GM18873 (cell line): ENCODE data around the gene ATP1A1.

ENCODE experiments used
- ATAC-seq: cut with Tn5 transposase; IDR thresholded peaks from one replicate; pipeline ENCODE4 v1.9.1; 2021; ENCODE audit warnings: mild to moderate bottlenecking, moderate library complexity, moderate number of reproducible peaks; ENCODE audit not compliant: unreplicated experiment, low FRiP score

ATP1A1 gene

GRCh38 chr1:116387551-116387950 is 14.5 kb downstream of the ATP1A1 start:
- ATAC-seq: no peak

GRCh38 chr1:116388122-116388521 is 15.1 kb downstream of the ATP1A1 start:
- no peak for ATAC-seq

- no peak for ATAC-seq
These were observed 16.0 kb downstream of the ATP1A1 start for GRCh38 chr1:116389013-116389412.

- ATAC-seq: no peak
These were observed 16.6 kb downstream of the ATP1A1 start for GRCh38 chr1:116389686-116390085.

- ATAC-seq: no peak
These were observed 17.2 kb downstream of the ATP1A1 start for GRCh38 chr1:116390195-116390594.

- ATAC-seq: no peak
These were observed 18.1 kb downstream of the ATP1A1 start for GRCh38 chr1:116391185-116391584.

- ATAC-seq: no peak
These were observed 19.8 kb downstream of the ATP1A1 start for GRCh38 chr1:116392717-116393404.

- no peak for ATAC-seq
These were observed 20.7 kb downstream of the ATP1A1 start for GRCh38 chr1:116393792-116394191.

GRCh38 chr1:116394270-116394669 is 21.2 kb downstream of the ATP1A1 start:
- ATAC-seq: no peak

- no peak for ATAC-seq
These were observed 23.7 kb downstream of the ATP1A1 start for GRCh38 chr1:116396769-116397168.

- no peak for ATAC-seq
These were observed 24.7 kb downstream of the ATP1A1 start for GRCh38 chr1:116397728-116398127.

GRCh38 chr1:116400780-116401179 is 27.7 kb downstream of the ATP1A1 start:
- ATAC-seq: no peak

- ATAC-seq: no peak
These were observed 28.7 kb downstream of the ATP1A1 start for GRCh38 chr1:116401646-116402176.

GRCh38 chr1:116402333-116402732 is 29.3 kb downstream of the ATP1A1 start:
- ATAC-seq: no peak

- ATAC-seq: no peak
These were observed 30.6 kb downstream of the ATP1A1 start for GRCh38 chr1:116403496-116404136.

- ATAC-seq: no peak
These were observed 31.7 kb downstream of the ATP1A1 start for GRCh38 chr1:116404699-116405098.

- no peak for ATAC-seq
These were observed 32.4 kb downstream of the ATP1A1 start for GRCh38 chr1:116405241-116406135.

GRCh38 chr1:116407033-116407432 is 34.0 kb downstream of the ATP1A1 start:
- no peak for ATAC-seq

GRCh38 chr1:116408193-116408592 is 35.1 kb downstream of the ATP1A1 start:
- no peak for ATAC-seq

GRCh38 chr1:116408803-116409720 is 36.0 kb downstream of the ATP1A1 start:
- no peak for ATAC-seq
